ENCODE measurements around the gene LMNTD1. TPM values are rescaled to one million over a fixed set of nuclear protein-coding genes. Genes with fewer than 3 reads are reported as not detected.
"Not testable (repeated sequence)": the region's sequence is repeated elsewhere in the genome, so short reads cannot be mapped to it uniquely, and the experiment has no call there.

The LMNTD1 gene
- total RNA-seq, 1 donor from 2014 or later = not detected

GRCh38 chr12:25433581-25434325 lies 119.3 kb downstream of the LMNTD1 start:
- no peak for ATAC-seq
- DNase-seq (ENCODE audit: low spot score) = no peak

- DNase-seq (ENCODE audit: low spot score) (no peak), ATAC-seq (no peak)
Measured at GRCh38 chr12:25433024-25433423, 120.1 kb downstream of the LMNTD1 start.

- ATAC-seq (no peak), DNase-seq (ENCODE audit: low spot score) (no peak)
Measured at GRCh38 chr12:25427337-25428249, 125.5 kb downstream of the LMNTD1 start.

GRCh38 chr12:25426821-25427220 lies 126.3 kb downstream of the LMNTD1 start:
- not testable (repeated sequence) for ATAC-seq; DNase-seq (ENCODE audit: low spot score)

Measured in left lobe of liver (tissue), 2 donors.